Panc1 (cell line): ENCODE measurements around the gene GRID1. TPM values are rescaled to one million over a fixed set of nuclear protein-coding genes. Genes with fewer than 3 reads are reported as not detected.

Source experiments
- ATAC-seq: fragments of 200-7000 bp; cut with Tn5 transposase; 2 replicates; pipeline ENCODE4 v1.9.1; 2020; ENCODE audit warnings: mild to moderate bottlenecking, moderate library complexity
- BruUV-seq: library from RNA; stranded (reverse); fragments of 400-500 nt; replicated peaks from 2 replicates; lab custom pipeline; 2021; lab: Mats Ljungman, UMichigan
- CTCF ChIA-PET: fragments of 300-600 bp; sonication (Branson Sonifier 250); formaldehyde crosslinking; loops from one replicate; lab custom pipeline; 2022; ENCODE audit warnings: antibody characterized with exemption; lab: Charles Lee
- POLR2A ChIA-PET: fragments of 300-600 bp; sonication (Branson Sonifier 250); formaldehyde crosslinking; loops from one replicate; lab custom pipeline; 2022; ENCODE audit warnings: antibody characterized with exemption; lab: Charles Lee
- DNase-seq: peaks from one replicate; pipeline ENCODE4 v3.0.0-alpha.2; 2010; ENCODE audit warnings: low read depth, low spot score
- H3K27ac ChIP-seq: 2 replicates; pipeline ENCODE4 v1.5.1; 2011; ENCODE audit warnings: mild to moderate bottlenecking, low read length, inconsistent platforms
- H3K27me3 ChIP-seq: fragments of 200-500 bp; sonication (Bioruptor generic); 2 replicates; pipeline ENCODE4 v1.6.0; 2014; ENCODE audit warnings: low read length, inconsistent platforms; ENCODE audit not compliant: control insufficient read depth, insufficient read depth
- H3K36me3 ChIP-seq: fragments of 200-500 bp; sonication (Bioruptor generic); 2 replicates; pipeline ENCODE4 v1.5.1; 2014; ENCODE audit warnings: inconsistent platforms, mild to moderate bottlenecking, low read length, moderate library complexity; ENCODE audit not compliant: control insufficient read depth, insufficient read depth
- H3K4me1 ChIP-seq: 2 replicates; pipeline ENCODE4 v1.5.1; 2011; ENCODE audit warnings: inconsistent platforms, mild to moderate bottlenecking, low read length, moderate library complexity; ENCODE audit not compliant: control insufficient read depth, insufficient read depth
- H3K4me3 ChIP-seq, 2 experiments: 2 replicates each; pipeline ENCODE4 v1.5.1; 2011 to 2012; ENCODE audit warnings: low read depth in 2 of 2, low read length in 2 of 2, mild to moderate bottlenecking in 2 of 2, inconsistent platforms in 1 of 2, moderate library complexity in 1 of 2
- H3K9me3 ChIP-seq: fragments of 200-500 bp; sonication (Bioruptor generic); 2 replicates; pipeline ENCODE4 v1.5.1; 2014; ENCODE audit warnings: low read depth, mild to moderate bottlenecking, inconsistent platforms, low read length, moderate library complexity; ENCODE audit not compliant: control insufficient read depth, insufficient read depth
- POLR2AphosphoS5 ChIP-seq: IDR thresholded peaks from 2 replicates; pipeline ENCODE4 v1.6.1; 2012; ENCODE audit warnings: mild to moderate bottlenecking, low read depth, low read length, moderate library complexity
- REST ChIP-seq, 2 experiments: IDR thresholded peaks; 2 replicates each; pipeline ENCODE4 v1.6.1; 2011 to 2012; ENCODE audit warnings: low read depth in 2 of 2, control low read depth in 1 of 2, low read length in 1 of 2, mild to moderate bottlenecking in 1 of 2, moderate library complexity in 1 of 2; ENCODE audit not compliant: insufficient read depth in 1 of 2
- SIN3A ChIP-seq: IDR thresholded peaks from 2 replicates; pipeline ENCODE4 v1.6.1; 2012; ENCODE audit warnings: low read depth, mild to moderate bottlenecking, low read length, moderate library complexity, borderline replicate concordance; ENCODE audit not compliant: insufficient read depth
- TCF7L2 ChIP-seq: IDR thresholded peaks from 2 replicates; pipeline ENCODE4 v1.6.1; 2011; ENCODE audit warnings: mild to moderate bottlenecking, low read depth, low read length, inconsistent platforms
- in situ Hi-C: cut with HindIII; loops from 2 replicates; pipeline ENCODE4 v1.10.0; 2016; ENCODE audit warnings: low sequenced_read_pairs, low pct_unique_long_range_greater_than_20kb
- intact Hi-C: fragments of 100-400 bp; cut with micrococcal nuclease; formaldehyde crosslinking; loops from one replicate; pipeline ENCODE4 v1.10.0; 2022; ENCODE audit not compliant: unreplicated experiment
- total RNA-seq: library from RNA; stranded (reverse); gene quantifications from one replicate; pipeline ENCODE4 v1.2.1, GENCODE V29; 2021; ENCODE audit not compliant: unreplicated experiment
- TF ChIP-seq, protein P1 (sequence below): fragments of 450-650 bp; IDR thresholded peaks from 2 replicates; pipeline ENCODE4 v1.5.1; 2017; ENCODE audit warnings: mild to moderate bottlenecking

The GRID1 gene
- total RNA-seq, 1 experiment from 2014 or later: 2.3 TPM

DNA sequence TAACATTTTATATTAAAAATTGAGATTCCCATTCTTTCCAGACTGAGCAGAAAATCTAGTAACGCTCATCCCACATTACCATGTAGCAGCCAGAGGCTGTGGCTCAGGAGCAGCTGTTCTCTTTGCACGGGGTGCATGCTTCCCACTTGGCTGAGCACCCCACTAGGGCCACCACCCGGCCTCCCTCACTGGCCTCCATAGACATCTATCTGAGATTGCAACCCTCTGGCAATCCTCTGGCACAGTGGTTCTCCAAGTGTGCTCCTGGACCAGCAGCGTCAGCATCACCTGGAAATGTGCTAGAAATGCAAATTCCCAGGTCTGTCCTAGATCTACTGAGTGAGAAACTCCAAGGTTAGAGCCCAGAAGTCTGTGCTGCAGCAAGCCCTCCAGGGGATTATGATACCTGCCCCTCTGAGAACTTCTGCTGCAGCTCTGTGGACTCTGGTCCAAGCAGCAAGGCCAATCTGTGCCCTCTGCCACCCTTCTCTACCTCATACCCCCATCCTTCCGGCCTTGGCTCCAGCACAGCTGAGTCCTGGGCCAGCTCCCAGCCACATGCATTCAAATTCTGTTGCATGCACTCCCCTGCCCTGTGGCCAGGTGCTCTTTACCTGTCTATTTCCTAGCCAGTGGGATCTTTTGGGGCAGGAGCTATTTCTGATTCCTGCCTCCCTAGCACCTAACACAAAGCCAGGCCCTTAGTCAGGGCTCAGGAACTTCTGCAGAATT, 301.5 kb downstream of the GRID1 start:
- intact Hi-C loops (no loop called here), in situ Hi-C loops (no loop called here)
- H3K27ac ChIP-seq: no peak overlapping the region
- H3K36me3 ChIP-seq: no peaks in the 10 kb centered on the region
- ChIA-PET CTCF (no interaction called here), POLR2A (no interaction called here)
- H3K9me3 ChIP-seq: no peaks in the 10 kb centered on the region
- no peak overlapping the region for H3K4me3 ChIP-seq
- TF ChIP-seq SIN3A: no peak
- TF ChIP-seq, protein P1, sequence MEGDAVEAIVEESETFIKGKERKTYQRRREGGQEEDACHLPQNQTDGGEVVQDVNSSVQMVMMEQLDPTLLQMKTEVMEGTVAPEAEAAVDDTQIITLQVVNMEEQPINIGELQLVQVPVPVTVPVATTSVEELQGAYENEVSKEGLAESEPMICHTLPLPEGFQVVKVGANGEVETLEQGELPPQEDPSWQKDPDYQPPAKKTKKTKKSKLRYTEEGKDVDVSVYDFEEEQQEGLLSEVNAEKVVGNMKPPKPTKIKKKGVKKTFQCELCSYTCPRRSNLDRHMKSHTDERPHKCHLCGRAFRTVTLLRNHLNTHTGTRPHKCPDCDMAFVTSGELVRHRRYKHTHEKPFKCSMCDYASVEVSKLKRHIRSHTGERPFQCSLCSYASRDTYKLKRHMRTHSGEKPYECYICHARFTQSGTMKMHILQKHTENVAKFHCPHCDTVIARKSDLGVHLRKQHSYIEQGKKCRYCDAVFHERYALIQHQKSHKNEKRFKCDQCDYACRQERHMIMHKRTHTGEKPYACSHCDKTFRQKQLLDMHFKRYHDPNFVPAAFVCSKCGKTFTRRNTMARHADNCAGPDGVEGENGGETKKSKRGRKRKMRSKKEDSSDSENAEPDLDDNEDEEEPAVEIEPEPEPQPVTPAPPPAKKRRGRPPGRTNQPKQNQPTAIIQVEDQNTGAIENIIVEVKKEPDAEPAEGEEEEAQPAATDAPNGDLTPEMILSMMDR: no peak
- no peak for TF ChIP-seq REST (IDR thresholded peaks at IDR 0.05; ENCODE audit: insufficient read depth in 1 of 2, low read depth in 2 of 2, low read length in 1 of 2)
- no peak for TF ChIP-seq TCF7L2
- no peak for TF ChIP-seq POLR2AphosphoS5
- no peaks in the 10 kb centered on the region for H3K27me3 ChIP-seq
- ATAC-seq (no peak), DNase-seq (no peak)
- BruUV-seq: no TSS peak
- H3K4me1 ChIP-seq: no peaks in the 10 kb centered on the region

DNA sequence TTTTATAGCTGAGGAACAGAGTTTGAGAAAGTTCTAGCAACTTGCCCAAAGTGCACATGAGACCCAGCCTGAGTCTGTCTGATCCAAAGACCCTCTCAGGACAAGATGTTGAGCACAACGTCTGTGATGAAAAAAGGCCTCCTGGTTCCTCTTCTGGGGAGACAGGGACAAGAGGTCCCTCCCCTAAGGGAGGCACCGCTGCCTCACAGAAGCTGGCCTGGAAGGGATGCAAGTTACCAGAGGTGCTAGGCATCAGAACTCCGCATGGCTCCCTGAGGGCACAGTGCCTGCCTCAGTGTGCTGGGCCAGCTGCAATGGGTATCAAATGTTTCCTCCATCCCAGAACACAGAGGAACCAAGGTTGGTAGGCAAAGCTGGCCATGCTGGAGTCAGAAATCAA, 302.4 kb downstream of the GRID1 start:
- Histone ChIP-seq H3K27ac (no peak overlapping the region), H3K36me3 (no peaks in the 10 kb centered on the region), H3K4me3 (no peak overlapping the region), H3K9me3 (no peaks in the 10 kb centered on the region), H3K4me1 (no peaks in the 10 kb centered on the region), H3K27me3 (peaks cover 7% of the 10 kb centered on the region)
- TF ChIP-seq SIN3A (no peak), REST (IDR thresholded peaks at IDR 0.05; ENCODE audit: insufficient read depth in 1 of 2, low read depth in 2 of 2, low read length in 1 of 2) (no peak), POLR2AphosphoS5 (no peak), TCF7L2 (no peak)
- TF ChIP-seq, protein P1: no peak
- ChIA-PET POLR2A (no interaction called here), CTCF (no interaction called here)
- BruUV-seq: no TSS peak
- in situ Hi-C loops (no loop called here), intact Hi-C loops (no loop called here)
- ATAC-seq (no peak), DNase-seq (no peak)
